Fibroblast of skin of back (primary cell): Measurements from ENCODE around the gene CDHR3.

Experiments
- DNase-seq: peaks from one replicate; pipeline ENCODE4 v3.0.0-alpha.2; 2013

Gene CDHR3

DNA sequence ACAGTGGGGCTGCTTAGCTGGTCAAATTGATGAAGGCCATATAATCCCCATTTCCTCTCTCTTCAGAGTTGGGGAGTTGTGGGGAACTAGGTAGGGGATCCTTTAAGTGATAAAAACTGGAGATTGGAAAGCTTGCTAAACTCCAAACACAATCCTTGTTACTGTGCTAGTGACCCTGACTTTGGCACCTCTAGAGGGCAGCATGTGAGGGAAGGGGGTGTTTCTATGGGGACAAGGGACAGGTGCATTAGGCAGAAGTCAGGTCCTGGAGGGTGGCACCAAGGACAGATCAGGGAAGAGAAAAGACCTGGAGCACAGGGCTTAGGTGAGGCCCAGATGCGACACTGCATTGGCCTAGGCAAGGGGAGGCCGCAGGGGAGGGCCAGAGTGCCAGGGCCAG lies 66.9 kb downstream of the CDHR3 start:
- DNase-seq, result no peak

GRCh38 chr7:106031300-106032035 lies 68.4 kb downstream of the CDHR3 start:
- DNase-seq, result no peak

GRCh38 chr7:106032295-106032694 lies 69.2 kb downstream of the CDHR3 start:
- no peak for DNase-seq

DNA sequence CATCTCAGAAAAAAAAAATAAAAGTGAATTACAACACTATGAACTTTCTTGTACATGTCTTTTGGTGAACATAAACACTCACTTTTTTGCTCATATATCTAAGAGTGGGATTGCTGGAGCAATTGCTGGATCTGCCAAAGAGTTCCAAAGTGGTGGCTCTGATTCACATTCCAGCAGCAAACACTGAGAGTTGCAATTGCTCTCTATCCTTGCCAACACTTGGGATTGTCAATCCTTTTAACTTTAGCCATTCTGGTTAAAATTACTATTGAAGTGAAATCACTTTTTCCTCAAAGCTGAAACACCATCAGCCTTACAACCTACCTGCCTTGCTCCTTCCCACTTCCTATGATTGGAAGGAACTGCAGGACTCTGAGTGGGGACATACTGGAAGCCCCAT lies 70.7 kb downstream of the CDHR3 start:
- DNase-seq, result no peak

- DNase-seq, result no peak
Measured at GRCh38 chr7:106034383-106034782, 71.3 kb downstream of the CDHR3 start.

GRCh38 chr7:106035568-106035967 lies 72.5 kb downstream of the CDHR3 start:
- DNase-seq, result no peak

DNA sequence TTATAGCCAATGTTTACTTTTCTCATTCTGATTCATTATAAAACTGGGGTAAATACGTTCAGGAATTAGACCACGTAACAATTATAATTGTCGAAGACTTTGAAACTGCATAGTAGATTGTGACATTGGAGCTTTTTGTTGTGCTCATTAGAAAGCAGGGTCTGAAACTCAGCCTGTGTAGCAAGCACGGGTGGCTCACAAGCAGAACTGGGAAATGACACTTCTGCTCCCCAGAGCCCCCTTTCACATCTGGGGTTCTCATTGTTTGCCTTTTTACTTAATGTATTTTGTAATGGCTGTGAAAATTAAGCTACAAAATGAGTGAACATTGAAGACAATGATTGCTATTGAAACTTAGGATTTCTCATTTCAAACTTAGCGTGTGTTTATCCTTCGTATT lies 72.9 kb downstream of the CDHR3 start:
- no peak for DNase-seq

GRCh38 chr7:106037489-106038176 lies 74.6 kb downstream of the CDHR3 start:
- no peak for DNase-seq

DNA sequence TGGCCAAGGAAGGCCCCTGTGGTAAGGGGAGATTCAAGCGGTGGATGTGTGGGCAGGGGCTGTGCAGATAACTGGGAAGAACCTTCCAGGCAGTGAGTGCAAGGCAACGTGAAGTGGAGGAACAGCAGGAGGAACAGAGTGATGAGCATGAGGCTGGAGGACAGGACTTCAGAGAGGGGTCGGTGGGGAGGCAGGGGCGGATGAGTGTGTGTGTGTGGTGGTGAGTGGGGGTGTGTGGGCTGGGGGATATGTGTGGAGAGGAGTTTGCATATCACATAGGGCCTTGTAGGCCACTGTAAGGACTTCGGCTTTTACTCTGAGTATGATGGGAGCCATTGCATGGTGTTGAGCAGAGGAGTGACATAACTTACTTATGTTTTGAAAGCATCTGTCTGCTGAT lies 75.2 kb downstream of the CDHR3 start:
- DNase-seq, result no peak

DNA sequence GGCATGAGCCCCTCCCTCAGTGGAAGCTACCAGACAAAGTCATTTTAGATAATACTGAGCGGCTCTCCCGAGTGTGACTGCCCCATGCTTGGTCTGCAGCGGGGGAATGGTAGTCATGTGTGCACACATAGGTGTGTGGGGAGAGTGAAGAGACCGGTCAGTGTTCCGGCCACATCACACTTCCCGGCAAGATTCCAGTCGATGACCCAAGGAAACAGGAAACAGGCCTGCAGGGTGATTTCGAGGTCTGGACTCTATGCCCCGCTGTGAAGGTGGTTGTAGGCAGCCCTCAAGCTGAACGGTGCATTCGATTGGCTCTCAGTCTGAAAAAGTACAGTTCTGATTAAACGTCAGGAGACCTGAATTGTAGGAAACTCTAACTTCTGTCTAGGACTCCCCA lies 75.9 kb downstream of the CDHR3 start:
- no peak for DNase-seq

DNA sequence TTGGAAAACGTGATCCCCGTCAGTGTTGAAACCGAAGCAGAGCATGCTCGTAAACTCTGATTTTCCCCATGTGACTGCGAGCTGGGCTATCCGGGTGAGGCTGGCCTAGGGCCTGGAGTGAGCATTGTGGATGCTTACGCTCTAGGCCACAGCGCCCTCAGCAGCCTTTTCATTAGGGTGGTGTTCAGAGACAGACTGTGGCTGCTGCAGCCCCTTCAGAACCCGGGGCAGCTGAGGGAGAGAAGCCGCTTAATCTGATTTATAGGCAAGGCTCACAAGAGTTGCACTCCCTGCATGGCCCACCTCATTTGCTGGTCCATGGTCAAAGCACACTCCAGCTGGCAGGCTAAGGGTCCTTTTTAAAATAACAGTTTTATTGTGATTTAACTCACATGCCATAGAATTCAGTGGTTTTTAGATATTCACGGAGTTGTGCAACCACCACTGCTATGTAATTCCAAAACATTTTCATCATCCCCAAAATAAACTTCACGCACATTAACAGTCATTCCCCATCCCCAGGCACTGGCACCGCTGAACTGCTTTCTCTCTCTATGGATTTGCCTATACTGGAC lies 76.5 kb downstream of the CDHR3 start:
- DNase-seq, result peak; percentile 83

DNA sequence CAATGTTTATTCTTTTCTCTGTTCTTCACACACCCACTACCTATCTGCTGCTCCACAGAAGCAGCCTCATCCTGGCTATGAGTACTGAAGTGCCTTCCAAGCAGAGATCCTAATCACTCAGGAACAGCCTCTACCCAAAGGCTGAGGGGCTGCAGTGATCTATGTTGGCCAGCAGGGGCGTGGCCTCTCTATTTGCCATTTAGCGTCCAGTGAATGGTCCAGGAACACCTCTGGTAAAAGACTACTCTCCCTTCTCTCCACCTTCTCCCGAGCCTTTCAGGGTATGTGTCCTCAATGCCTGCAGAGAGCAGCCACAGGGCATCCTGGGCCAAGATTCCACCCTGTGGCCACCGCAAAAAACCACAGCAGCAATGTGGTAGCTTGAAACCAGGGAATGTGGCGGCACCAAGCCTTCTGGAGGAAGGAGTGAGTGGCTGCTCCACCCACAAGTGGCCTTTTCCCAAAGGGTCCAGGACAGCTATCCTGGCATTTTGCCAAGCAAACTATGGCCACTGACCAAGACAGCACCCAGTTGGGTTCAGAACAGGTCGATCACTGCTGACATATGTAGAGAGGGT lies 78.2 kb downstream of the CDHR3 start:
- DNase-seq, result peak; percentile 29

GRCh38 chr7:106042196-106042611 lies 79.1 kb downstream of the CDHR3 start:
- DNase-seq, result no peak

DNA sequence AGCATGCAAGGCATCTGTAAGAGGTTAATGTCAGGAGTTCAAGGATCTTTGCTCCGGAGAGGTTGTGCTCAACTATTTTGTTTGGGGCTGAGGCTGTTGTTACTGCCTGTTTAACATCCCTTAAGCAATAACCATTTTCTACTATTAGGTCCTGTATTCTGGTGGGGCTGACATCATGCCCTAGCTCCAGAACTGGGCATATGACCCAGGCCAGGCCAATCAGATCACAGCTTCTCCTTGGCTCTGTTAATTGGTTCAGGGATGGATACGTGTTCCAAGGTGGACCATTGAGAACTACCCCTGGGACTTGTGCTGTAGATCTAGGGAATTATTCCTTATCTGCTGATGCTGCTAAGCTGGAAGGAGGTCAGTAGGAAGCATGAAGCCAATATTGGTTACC lies 82.1 kb downstream of the CDHR3 start:
- no peak for DNase-seq

- no peak for DNase-seq
Measured at GRCh38 chr7:106045586-106045985, 82.5 kb downstream of the CDHR3 start.

DNA sequence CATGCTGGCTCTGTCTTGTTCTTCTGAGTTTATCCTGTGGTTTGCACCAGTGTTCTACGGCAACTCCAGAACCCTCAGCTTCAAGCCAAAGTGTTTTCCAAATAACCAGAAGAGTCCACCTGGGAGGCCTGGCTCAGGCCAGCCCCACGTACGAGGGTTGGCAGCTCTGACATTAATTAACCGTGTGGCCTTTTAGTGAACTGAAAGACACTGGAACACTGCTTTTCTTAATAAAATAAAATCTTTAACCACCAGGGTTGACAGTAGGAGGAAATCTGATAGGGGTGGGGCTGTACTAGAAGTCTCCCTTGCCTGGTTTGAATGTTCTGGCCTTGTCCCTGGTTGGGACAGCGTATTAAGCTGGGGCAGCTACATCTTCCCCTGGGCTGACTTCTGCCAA lies 84.1 kb downstream of the CDHR3 start:
- no peak for DNase-seq

DNA sequence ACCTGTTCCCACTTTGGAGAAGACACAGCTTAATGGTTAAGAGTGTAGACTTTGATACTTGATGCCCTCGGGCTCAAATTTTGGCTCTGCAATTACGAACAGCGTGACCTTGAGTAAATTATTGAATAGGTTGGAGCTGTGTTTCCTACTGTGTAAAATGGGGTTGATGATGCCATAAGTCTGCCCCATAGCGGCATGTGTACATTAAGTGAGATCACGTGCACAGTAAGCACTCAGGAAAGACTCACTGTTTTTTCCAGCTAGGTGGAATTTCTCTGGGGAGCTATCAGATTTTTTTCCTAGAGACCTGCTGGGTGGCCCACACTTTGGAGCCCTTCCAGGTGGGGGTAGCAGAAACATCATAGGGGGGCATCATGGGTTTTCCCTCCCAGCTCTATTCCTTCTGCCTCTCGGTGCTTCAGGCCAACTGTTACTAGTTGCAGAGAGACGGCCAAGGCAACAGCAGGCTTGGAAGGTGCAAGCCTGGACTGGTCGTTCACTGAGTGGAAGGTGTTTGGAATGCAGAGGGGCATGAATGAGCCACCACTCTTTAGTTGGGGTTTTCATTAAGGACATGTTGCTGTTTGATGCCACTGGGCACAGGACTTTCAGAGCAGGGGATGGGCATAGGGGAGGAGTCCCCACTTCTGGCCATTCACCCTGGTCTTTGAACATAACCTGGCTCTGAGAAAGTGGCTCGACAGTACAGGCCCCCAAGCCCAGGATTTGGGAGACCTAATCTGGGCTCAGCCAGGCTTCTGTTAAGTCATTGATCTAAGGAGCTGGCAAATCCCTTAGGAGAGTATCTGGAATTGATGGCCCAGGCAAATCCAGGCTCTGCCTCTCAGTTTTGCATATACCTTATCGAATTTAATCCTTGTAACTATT lies 85.0 kb downstream of the CDHR3 start:
- DNase-seq, result no peak

DNA sequence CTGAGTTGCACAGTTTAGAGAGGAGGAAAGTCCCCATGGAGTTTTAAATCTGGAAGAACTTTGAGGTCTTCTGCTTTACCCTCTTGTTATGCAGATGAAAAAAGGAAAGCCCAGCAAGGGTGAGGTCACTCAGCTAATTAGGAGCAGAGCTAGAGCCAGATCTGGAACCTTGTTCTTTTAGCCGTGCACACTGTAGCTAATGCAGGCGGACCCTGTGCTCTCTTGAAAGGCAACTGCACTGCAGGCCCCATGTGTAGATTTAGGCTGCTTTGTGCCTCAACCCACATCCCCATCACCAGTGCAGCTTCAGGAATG lies 85.6 kb downstream of the CDHR3 start:
- DNase-seq, result no peak

GRCh38 chr7:106049139-106049752 lies 86.2 kb downstream of the CDHR3 start:
- DNase-seq, result no peak

- DNase-seq, result peak; percentile 31
Measured at GRCh38 chr7:106050002-106050745, 87.1 kb downstream of the CDHR3 start.

DNA sequence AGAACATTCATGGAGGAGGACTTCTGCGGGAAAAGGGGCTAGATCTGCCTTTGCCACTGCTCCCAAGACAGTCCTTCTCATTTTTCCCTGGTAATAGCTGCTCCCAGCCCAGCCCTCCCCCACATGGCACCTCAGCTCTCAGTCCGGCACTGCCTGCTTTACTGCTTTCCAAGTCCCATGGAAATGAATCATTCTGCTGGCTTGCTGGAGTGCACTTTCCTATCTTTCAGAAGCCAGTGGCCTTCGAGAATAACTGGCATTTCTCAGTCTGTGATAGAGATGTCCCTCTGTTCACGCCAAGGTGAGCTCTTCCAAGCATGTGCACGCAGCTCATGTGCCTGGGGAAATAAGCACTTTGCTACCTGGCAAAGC lies 87.7 kb downstream of the CDHR3 start:
- peak; percentile 41 for DNase-seq

DNA sequence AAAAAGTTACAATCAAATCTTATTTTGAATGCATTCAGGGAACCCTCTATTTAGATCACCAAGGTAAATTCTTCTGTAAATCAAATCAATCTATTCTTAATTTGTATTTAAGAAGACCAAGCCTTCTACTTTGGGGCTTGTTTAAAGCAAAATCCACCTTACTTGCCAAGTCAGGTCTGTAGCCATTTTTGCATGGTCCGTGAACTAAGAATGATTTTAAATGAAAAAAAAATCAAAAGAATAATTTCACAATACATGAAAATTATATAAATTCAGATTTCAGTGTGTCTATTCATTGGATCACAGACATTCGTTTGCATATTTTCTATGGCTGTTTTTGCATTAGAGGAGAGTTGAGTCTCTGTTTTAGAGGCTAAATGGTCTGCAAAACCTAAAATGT lies 89.6 kb downstream of the CDHR3 start:
- no peak for DNase-seq
